ENCODE data around the gene HOXA6.

Gene HOXA6

GRCh38 chr7:27146491-27147198 is 929 bp downstream of the HOXA6 start:
- Histone ChIP-seq H3K27ac (replicated peaks) (no peak overlapping the region), H3K27me3 (ENCODE audit: insufficient read depth, poor library complexity, severe bottlenecking) (peaks cover 21% of the 10 kb centered on the region), H3K4me3 (replicated peaks; ENCODE audit: insufficient read depth, low read length) (no peak overlapping the region)
- TF ChIP-seq POLR2AphosphoS5 (IDR thresholded peaks at IDR 0.05; ENCODE audit: low read depth) = no peak
- no peak for TF ChIP-seq GABPA (IDR thresholded peaks at IDR 0.05; ENCODE audit: low read depth)
- TF ChIP-seq, protein P1, sequence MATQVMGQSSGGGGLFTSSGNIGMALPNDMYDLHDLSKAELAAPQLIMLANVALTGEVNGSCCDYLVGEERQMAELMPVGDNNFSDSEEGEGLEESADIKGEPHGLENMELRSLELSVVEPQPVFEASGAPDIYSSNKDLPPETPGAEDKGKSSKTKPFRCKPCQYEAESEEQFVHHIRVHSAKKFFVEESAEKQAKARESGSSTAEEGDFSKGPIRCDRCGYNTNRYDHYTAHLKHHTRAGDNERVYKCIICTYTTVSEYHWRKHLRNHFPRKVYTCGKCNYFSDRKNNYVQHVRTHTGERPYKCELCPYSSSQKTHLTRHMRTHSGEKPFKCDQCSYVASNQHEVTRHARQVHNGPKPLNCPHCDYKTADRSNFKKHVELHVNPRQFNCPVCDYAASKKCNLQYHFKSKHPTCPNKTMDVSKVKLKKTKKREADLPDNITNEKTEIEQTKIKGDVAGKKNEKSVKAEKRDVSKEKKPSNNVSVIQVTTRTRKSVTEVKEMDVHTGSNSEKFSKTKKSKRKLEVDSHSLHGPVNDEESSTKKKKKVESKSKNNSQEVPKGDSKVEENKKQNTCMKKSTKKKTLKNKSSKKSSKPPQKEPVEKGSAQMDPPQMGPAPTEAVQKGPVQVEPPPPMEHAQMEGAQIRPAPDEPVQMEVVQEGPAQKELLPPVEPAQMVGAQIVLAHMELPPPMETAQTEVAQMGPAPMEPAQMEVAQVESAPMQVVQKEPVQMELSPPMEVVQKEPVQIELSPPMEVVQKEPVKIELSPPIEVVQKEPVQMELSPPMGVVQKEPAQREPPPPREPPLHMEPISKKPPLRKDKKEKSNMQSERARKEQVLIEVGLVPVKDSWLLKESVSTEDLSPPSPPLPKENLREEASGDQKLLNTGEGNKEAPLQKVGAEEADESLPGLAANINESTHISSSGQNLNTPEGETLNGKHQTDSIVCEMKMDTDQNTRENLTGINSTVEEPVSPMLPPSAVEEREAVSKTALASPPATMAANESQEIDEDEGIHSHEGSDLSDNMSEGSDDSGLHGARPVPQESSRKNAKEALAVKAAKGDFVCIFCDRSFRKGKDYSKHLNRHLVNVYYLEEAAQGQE (IDR thresholded peaks at IDR 0.05; ENCODE audit: insufficient replicate concordance, low read depth) = no peak
- no peak for DNase-seq (ENCODE audit: low read depth in 1 of 2, low spot score in 1 of 2)

DNA sequence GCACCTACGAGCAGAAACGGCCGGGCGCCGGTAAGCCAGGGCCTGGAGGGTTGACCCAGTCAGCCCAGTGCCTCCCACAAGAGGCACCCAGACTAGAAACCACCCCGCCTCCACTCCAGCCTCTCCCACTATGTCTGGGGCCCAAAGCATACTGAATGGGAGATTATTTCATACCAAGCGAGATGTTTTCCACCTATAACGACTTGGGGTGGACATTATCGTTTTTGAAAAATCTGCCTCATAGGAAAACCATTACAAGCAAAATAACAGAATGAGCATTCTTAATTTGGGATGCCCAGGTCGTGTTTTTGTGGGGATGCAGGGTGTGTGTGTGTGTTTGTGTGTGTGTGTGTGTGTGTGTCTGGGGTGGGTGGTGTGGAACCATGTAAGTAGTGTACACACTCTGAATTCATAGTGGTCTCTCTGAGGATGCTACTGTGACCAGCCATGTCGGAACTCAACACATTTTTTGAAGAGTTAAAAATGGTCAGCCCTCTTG is 1.6 kb downstream of the HOXA6 start:
- peaks cover 16% of the 10 kb centered on the region for H3K27me3 ChIP-seq (ENCODE audit: insufficient read depth, poor library complexity, severe bottlenecking)
- no peak overlapping the region for H3K4me3 ChIP-seq (replicated peaks; ENCODE audit: insufficient read depth, low read length)
- no peak overlapping the region for H3K27ac ChIP-seq (replicated peaks)
- TF ChIP-seq, protein P2, sequence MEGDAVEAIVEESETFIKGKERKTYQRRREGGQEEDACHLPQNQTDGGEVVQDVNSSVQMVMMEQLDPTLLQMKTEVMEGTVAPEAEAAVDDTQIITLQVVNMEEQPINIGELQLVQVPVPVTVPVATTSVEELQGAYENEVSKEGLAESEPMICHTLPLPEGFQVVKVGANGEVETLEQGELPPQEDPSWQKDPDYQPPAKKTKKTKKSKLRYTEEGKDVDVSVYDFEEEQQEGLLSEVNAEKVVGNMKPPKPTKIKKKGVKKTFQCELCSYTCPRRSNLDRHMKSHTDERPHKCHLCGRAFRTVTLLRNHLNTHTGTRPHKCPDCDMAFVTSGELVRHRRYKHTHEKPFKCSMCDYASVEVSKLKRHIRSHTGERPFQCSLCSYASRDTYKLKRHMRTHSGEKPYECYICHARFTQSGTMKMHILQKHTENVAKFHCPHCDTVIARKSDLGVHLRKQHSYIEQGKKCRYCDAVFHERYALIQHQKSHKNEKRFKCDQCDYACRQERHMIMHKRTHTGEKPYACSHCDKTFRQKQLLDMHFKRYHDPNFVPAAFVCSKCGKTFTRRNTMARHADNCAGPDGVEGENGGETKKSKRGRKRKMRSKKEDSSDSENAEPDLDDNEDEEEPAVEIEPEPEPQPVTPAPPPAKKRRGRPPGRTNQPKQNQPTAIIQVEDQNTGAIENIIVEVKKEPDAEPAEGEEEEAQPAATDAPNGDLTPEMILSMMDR (IDR thresholded peaks at IDR 0.05; ENCODE audit: insufficient read depth, low read length) = no peak
- TF ChIP-seq, protein P1 (IDR thresholded peaks at IDR 0.05; ENCODE audit: insufficient replicate concordance, low read depth) = no peak
- TF ChIP-seq GABPA (IDR thresholded peaks at IDR 0.05; ENCODE audit: low read depth) = no peak
- TF ChIP-seq POLR2AphosphoS5 (IDR thresholded peaks at IDR 0.05; ENCODE audit: low read depth) = no peak
- no peak for TF ChIP-seq SPI1 (IDR thresholded peaks at IDR 0.05; ENCODE audit: borderline replicate concordance, low read depth)
- DNase-seq (ENCODE audit: low read depth in 1 of 2, low spot score in 1 of 2) = no peak

- H3K4me3 ChIP-seq (replicated peaks; ENCODE audit: insufficient read depth, low read length) = no peak overlapping the region
- TF ChIP-seq POLR2AphosphoS5 (IDR thresholded peaks at IDR 0.05; ENCODE audit: low read depth) (no peak), GABPA (IDR thresholded peaks at IDR 0.05; ENCODE audit: low read depth) (no peak), SPI1 (IDR thresholded peaks at IDR 0.05; ENCODE audit: borderline replicate concordance, low read depth) (no peak)
- TF ChIP-seq, protein P1 (IDR thresholded peaks at IDR 0.05; ENCODE audit: insufficient replicate concordance, low read depth) = no peak
- TF ChIP-seq, protein P2 (IDR thresholded peaks at IDR 0.05; ENCODE audit: insufficient read depth, low read length) = no peak
- H3K27ac ChIP-seq (replicated peaks) = no peak overlapping the region
- peaks cover 16% of the 10 kb centered on the region for H3K27me3 ChIP-seq (ENCODE audit: insufficient read depth, poor library complexity, severe bottlenecking)
- DNase-seq (ENCODE audit: low read depth in 1 of 2, low spot score in 1 of 2) = no peak
These were observed 2.2 kb downstream of the HOXA6 start for GRCh38 chr7:27145165-27145913.
